ENCODE data around the gene UBL3. TPM values are rescaled to one million over a fixed set of nuclear protein-coding genes. Genes with fewer than 3 reads are reported as not detected.

The UBL3 gene
- total RNA-seq, 1 experiment from 2014 or later: 10.7 TPM

DNA sequence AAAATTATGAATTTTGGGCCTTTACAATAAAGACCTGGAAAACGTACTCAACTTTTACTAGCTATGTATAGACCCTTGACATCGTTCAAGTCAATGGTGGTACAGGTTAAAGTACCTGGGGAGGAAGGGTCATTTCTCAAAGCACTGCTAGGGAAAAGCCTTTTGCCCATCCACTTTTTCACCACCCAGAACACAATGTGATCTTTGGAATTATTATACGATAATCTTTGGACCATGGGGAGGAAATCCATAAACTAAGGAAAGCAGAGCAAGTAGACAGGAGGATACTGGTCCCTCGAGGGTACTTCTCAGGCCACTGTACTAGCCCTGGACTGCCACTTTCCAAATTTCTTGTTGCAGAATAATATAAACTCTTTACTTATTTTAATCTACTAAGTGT is 39.5 kb downstream of the UBL3 start:
- Histone ChIP-seq H3K36me3 (ENCODE audit: control insufficient read depth in 1 of 2, insufficient read depth in 2 of 2, low read length in 2 of 2) (no peaks in the 10 kb centered on the region), H3K4me3 (replicated peaks in 1 of 2; ENCODE audit: low read depth in 1 of 2, low read length in 2 of 2) (no peak overlapping the region), H3K4me1 (ENCODE audit: control insufficient read depth in 1 of 2, insufficient read depth in 2 of 2, low read length in 2 of 2) (no peaks in the 10 kb centered on the region), H3K79me2 (ENCODE audit: insufficient read depth, low read length) (no peaks in the 10 kb centered on the region), H3K9ac (ENCODE audit: low read length) (no peak overlapping the region), H3K27me3 (ENCODE audit: insufficient read depth, low read length) (no peaks in the 10 kb centered on the region), H2AFZ (ENCODE audit: low read depth, low read length, poor library complexity, severe bottlenecking) (no peak overlapping the region), H3K4me2 (ENCODE audit: low read length) (no peak overlapping the region), H3K9me3 (ENCODE audit: control insufficient read depth in 1 of 2, insufficient read depth in 1 of 2, low read depth in 1 of 2, low read length in 2 of 2) (no peaks in the 10 kb centered on the region), H3K27ac (ENCODE audit: low read depth, low read length) (no peak overlapping the region), H4K20me1 (ENCODE audit: insufficient read depth) (no peaks in the 10 kb centered on the region), H3K9me2 (ENCODE audit: insufficient read depth) (no peaks in the 10 kb centered on the region)
- TF ChIP-seq ELF1 (IDR thresholded peaks at IDR 0.05; ENCODE audit: borderline replicate concordance, low read depth) (no peak), ZNF274 (IDR thresholded peaks at IDR 0.05; ENCODE audit: low read depth, low read length) (no peak), CBX3 (IDR thresholded peaks at IDR 0.05; ENCODE audit: low read depth) (no peak), EZH2phosphoT487 (IDR thresholded peaks at IDR 0.05; ENCODE audit: borderline replicate concordance) (no peak), SP1 (IDR thresholded peaks at IDR 0.05; ENCODE audit: low read depth) (no peak), SIN3A (IDR thresholded peaks at IDR 0.05; ENCODE audit: low read depth) (no peak), EZH2 (IDR thresholded peaks at IDR 0.05) (no peak), POLR2AphosphoS5 (IDR thresholded peaks at IDR 0.05; ENCODE audit: low read depth, low read length) (no peak), EGR1 (IDR thresholded peaks at IDR 0.05; ENCODE audit: low read depth) (no peak), ZFX (IDR thresholded peaks at IDR 0.05) (no peak), JUND (IDR thresholded peaks at IDR 0.05) (no peak), FOSL1 (IDR thresholded peaks at IDR 0.05; ENCODE audit: low read depth) (no peak), RAD21 (IDR thresholded peaks at IDR 0.05; ENCODE audit: low read depth) (no peak), YY1 (IDR thresholded peaks at IDR 0.05; ENCODE audit: extremely low read depth, insufficient replicate concordance, low read depth, low read length) (no peak)
- TF ChIP-seq, protein P1, sequence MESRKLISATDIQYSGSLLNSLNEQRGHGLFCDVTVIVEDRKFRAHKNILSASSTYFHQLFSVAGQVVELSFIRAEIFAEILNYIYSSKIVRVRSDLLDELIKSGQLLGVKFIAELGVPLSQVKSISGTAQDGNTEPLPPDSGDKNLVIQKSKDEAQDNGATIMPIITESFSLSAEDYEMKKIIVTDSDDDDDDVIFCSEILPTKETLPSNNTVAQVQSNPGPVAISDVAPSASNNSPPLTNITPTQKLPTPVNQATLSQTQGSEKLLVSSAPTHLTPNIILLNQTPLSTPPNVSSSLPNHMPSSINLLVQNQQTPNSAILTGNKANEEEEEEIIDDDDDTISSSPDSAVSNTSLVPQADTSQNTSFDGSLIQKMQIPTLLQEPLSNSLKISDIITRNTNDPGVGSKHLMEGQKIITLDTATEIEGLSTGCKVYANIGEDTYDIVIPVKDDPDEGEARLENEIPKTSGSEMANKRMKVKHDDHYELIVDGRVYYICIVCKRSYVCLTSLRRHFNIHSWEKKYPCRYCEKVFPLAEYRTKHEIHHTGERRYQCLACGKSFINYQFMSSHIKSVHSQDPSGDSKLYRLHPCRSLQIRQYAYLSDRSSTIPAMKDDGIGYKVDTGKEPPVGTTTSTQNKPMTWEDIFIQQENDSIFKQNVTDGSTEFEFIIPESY (IDR thresholded peaks at IDR 0.05; ENCODE audit: extremely low read depth, insufficient replicate concordance, low read length): no peak
- TF ChIP-seq, protein P2, sequence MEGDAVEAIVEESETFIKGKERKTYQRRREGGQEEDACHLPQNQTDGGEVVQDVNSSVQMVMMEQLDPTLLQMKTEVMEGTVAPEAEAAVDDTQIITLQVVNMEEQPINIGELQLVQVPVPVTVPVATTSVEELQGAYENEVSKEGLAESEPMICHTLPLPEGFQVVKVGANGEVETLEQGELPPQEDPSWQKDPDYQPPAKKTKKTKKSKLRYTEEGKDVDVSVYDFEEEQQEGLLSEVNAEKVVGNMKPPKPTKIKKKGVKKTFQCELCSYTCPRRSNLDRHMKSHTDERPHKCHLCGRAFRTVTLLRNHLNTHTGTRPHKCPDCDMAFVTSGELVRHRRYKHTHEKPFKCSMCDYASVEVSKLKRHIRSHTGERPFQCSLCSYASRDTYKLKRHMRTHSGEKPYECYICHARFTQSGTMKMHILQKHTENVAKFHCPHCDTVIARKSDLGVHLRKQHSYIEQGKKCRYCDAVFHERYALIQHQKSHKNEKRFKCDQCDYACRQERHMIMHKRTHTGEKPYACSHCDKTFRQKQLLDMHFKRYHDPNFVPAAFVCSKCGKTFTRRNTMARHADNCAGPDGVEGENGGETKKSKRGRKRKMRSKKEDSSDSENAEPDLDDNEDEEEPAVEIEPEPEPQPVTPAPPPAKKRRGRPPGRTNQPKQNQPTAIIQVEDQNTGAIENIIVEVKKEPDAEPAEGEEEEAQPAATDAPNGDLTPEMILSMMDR (IDR thresholded peaks at IDR 0.05 in 2 of 3, conservative IDR thresholded peaks at IDR 0.05 in 1 of 3; ENCODE audit: borderline replicate concordance in 1 of 3, insufficient read depth in 1 of 3, low read depth in 2 of 3, low read length in 2 of 3): no peak
- TF ChIP-seq, protein P3, sequence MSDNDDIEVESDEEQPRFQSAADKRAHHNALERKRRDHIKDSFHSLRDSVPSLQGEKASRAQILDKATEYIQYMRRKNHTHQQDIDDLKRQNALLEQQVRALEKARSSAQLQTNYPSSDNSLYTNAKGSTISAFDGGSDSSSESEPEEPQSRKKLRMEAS (IDR thresholded peaks at IDR 0.05): no peak
- TF ChIP-seq, protein P4, sequence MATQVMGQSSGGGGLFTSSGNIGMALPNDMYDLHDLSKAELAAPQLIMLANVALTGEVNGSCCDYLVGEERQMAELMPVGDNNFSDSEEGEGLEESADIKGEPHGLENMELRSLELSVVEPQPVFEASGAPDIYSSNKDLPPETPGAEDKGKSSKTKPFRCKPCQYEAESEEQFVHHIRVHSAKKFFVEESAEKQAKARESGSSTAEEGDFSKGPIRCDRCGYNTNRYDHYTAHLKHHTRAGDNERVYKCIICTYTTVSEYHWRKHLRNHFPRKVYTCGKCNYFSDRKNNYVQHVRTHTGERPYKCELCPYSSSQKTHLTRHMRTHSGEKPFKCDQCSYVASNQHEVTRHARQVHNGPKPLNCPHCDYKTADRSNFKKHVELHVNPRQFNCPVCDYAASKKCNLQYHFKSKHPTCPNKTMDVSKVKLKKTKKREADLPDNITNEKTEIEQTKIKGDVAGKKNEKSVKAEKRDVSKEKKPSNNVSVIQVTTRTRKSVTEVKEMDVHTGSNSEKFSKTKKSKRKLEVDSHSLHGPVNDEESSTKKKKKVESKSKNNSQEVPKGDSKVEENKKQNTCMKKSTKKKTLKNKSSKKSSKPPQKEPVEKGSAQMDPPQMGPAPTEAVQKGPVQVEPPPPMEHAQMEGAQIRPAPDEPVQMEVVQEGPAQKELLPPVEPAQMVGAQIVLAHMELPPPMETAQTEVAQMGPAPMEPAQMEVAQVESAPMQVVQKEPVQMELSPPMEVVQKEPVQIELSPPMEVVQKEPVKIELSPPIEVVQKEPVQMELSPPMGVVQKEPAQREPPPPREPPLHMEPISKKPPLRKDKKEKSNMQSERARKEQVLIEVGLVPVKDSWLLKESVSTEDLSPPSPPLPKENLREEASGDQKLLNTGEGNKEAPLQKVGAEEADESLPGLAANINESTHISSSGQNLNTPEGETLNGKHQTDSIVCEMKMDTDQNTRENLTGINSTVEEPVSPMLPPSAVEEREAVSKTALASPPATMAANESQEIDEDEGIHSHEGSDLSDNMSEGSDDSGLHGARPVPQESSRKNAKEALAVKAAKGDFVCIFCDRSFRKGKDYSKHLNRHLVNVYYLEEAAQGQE (IDR thresholded peaks at IDR 0.05; ENCODE audit: low read depth): no peak
- TF ChIP-seq, protein P5, sequence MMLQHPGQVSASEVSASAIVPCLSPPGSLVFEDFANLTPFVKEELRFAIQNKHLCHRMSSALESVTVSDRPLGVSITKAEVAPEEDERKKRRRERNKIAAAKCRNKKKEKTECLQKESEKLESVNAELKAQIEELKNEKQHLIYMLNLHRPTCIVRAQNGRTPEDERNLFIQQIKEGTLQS (IDR thresholded peaks at IDR 0.05): no peak
- ChIA-PET CTCF (no interaction called here), RAD21 (ENCODE audit: low non-redundant PET in 1 of 2, low total read pairs in 2 of 2, uncharacterized antibody in 2 of 2, unreplicated experiment in 2 of 2) (no interaction called here), POLR2A (no interaction called here)
- ATAC-seq (no peak), DNase-seq (ENCODE audit: low read depth, low spot score) (no peak)
- intact Hi-C loops (cut with micrococcal nuclease): no loop called here
- BruUV-seq (replicated peaks): no TSS peak
